H1 (cell line): ENCODE data around the gene PTPRG.

Source experiments
- BRCA1 ChIP-seq: IDR thresholded peaks from 2 replicates; pipeline ENCODE4 v1.6.1; 2012; ENCODE audit warnings: low read depth, low read length, improper control_type of control experiment
- CEBPB ChIP-seq: IDR thresholded peaks from 2 replicates; pipeline ENCODE4 v1.6.1; 2012; ENCODE audit warnings: low read depth, low read length
- CREB1 ChIP-seq: IDR thresholded peaks from 2 replicates; pipeline ENCODE4 v1.6.1; 2012; ENCODE audit warnings: inconsistent platforms
- CTCF ChIP-seq, 3 experiments: IDR thresholded peaks; 1 replicate in 2 of 3; 2 replicates in 1 of 3; pipeline versions ENCODE4 v1.5.1 to v1.6.1; 2011; ENCODE audit warnings: low read length in 3 of 3, mild to moderate bottlenecking in 3 of 3, inconsistent platforms in 2 of 3, low read depth in 1 of 3, moderate library complexity in 1 of 3; ENCODE audit not compliant: insufficient read depth in 1 of 3; ENCODE audit errors: control extremely low read depth in 1 of 3
- E2F6 ChIP-seq: IDR thresholded peaks from 2 replicates; pipeline ENCODE4 v1.6.1; 2012; ENCODE audit warnings: inconsistent platforms
- EP300 ChIP-seq, 2 experiments: IDR thresholded peaks; 1 replicate in 1 of 2; 2 replicates in 1 of 2; pipeline ENCODE4 v1.6.1; 2011 to 2012; ENCODE audit warnings: low read depth in 2 of 2, low read length in 2 of 2, mild to moderate bottlenecking in 2 of 2, borderline replicate concordance in 1 of 2, inconsistent platforms in 1 of 2, moderate library complexity in 1 of 2
- JUN ChIP-seq: IDR thresholded peaks from 2 replicates; pipeline ENCODE4 v1.6.1; 2011; ENCODE audit warnings: low read depth, mild to moderate bottlenecking, improper control_type of control experiment, low read length
- NANOG ChIP-seq: IDR thresholded peaks from 2 replicates; pipeline ENCODE4 v1.6.1; 2011; ENCODE audit warnings: low read length, low read depth, mild to moderate bottlenecking, inconsistent platforms; ENCODE audit not compliant: insufficient read depth, poor library complexity, severe bottlenecking
- POLR2A ChIP-seq, 2 experiments: IDR thresholded peaks; 1 replicate in 1 of 2; 2 replicates in 1 of 2; pipeline ENCODE4 v1.6.1; 2011; ENCODE audit warnings: low read depth in 2 of 2, low read length in 2 of 2, mild to moderate bottlenecking in 2 of 2; ENCODE audit errors: control extremely low read depth in 1 of 2
- POLR2AphosphoS5 ChIP-seq: IDR thresholded peaks from 2 replicates; pipeline ENCODE4 v1.6.1; 2011; ENCODE audit warnings: low read depth, low read length
- SAP30 ChIP-seq: fragments of 300-600 bp; sonication (generic); IDR thresholded peaks from 2 replicates; pipeline ENCODE4 v1.7.1; 2012; ENCODE audit warnings: low read length, moderate library complexity, mild to moderate bottlenecking, inconsistent platforms; ENCODE audit not compliant: insufficient read depth, insufficient replicate concordance
- SRF ChIP-seq: IDR thresholded peaks from 2 replicates; pipeline ENCODE4 v1.6.1; 2011; ENCODE audit warnings: mild to moderate bottlenecking, low read depth, low read length, moderate library complexity
- TCF12 ChIP-seq: IDR thresholded peaks from 2 replicates; pipeline ENCODE4 v1.6.1; 2011; ENCODE audit warnings: low read depth, mild to moderate bottlenecking, low read length

- no peak for TF ChIP-seq BRCA1
- no peak for TF ChIP-seq POLR2AphosphoS5
- TF ChIP-seq CTCF (IDR thresholded peaks at IDR 0.05; ENCODE audit: control extremely low read depth in 1 of 3, insufficient read depth in 1 of 3, low read depth in 1 of 3, low read length in 3 of 3) = no peak
- no peak for TF ChIP-seq POLR2A (IDR thresholded peaks at IDR 0.05; ENCODE audit: control extremely low read depth in 1 of 2, low read depth in 2 of 2, low read length in 2 of 2)
- no peak for TF ChIP-seq CEBPB
- no peak for TF ChIP-seq EP300 (IDR thresholded peaks at IDR 0.05; ENCODE audit: borderline replicate concordance in 1 of 2, low read depth in 2 of 2, low read length in 2 of 2)
- no peak for TF ChIP-seq SAP30
- no peak for TF ChIP-seq E2F6
- no peak for TF ChIP-seq JUN
- TF ChIP-seq SRF = no peak
- TF ChIP-seq TCF12 = no peak
- TF ChIP-seq CREB1 = no peak
- TF ChIP-seq NANOG = no peak
Observed at GRCh38 chr3:61569856-61570580, 8.6 kb downstream of the PTPRG start.
